HUES6 (cell line): ENCODE data around the gene CACNA1C.

Experiments
- H3K27ac ChIP-seq: 2 replicates; pipeline ENCODE4 v1.7.0; 2013; ENCODE audit warnings: low read depth, mild to moderate bottlenecking, low read length, inconsistent platforms
- H3K27me3 ChIP-seq: 2 replicates; pipeline ENCODE4 v1.6.1; 2013; ENCODE audit warnings: low read length; ENCODE audit not compliant: control insufficient read depth, insufficient read depth
- H3K36me3 ChIP-seq: 2 replicates; pipeline ENCODE4 v1.6.1; 2013; ENCODE audit warnings: low read length; ENCODE audit not compliant: control insufficient read depth, insufficient read depth
- H3K4me1 ChIP-seq: 2 replicates; pipeline ENCODE4 v1.6.1; 2013; ENCODE audit warnings: low read length; ENCODE audit not compliant: control insufficient read depth, insufficient read depth
- H3K4me3 ChIP-seq: 2 replicates; pipeline ENCODE4 v1.5.1; 2013; ENCODE audit warnings: low read depth, low read length
- H3K9ac ChIP-seq: one replicate; pipeline ENCODE4 v1.6.1; 2013; ENCODE audit warnings: mild to moderate bottlenecking, low read length
- H3K9me3 ChIP-seq: 2 replicates; pipeline ENCODE4 v1.6.1; 2013; ENCODE audit warnings: low read depth, low read length; ENCODE audit not compliant: control insufficient read depth, insufficient read depth

The CACNA1C gene

DNA sequence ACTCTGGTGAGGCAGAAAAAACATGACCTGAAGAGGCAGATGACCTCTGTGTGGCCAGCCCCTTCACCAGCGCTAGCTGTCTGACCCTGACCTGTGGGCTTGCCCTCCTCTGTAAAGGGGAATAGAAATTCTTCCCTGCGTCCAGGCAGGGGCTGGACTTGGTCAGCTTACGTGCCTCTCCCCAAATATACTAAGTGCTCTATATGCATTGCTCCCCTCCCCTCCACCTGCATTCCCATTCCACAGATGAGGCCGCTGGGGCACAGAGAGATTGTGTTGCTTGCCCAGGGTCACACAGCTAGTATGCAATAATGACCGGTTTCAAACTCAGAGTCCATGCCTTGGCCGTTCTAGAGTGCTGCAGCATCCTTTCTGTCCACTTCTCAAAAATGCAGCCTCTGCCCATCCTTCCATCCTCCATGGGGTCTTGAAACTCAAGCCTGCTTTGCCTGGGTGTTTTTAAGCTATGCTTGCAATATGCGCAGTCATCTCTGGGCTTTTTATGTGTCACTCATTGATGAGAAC lies 303.9 kb downstream of the CACNA1C start:
- Histone ChIP-seq H3K4me1 (peaks cover 7% of the 10 kb centered on the region; the same call in 1 of the 2 replicates), H3K4me3 (no peak overlapping the region), H3K27ac (no peak overlapping the region), H3K9ac (no peak overlapping the region), H3K27me3 (no peaks in the 10 kb centered on the region), H3K9me3 (no peaks in the 10 kb centered on the region), H3K36me3 (no peaks in the 10 kb centered on the region)

GRCh38 chr12:2358986-2359658 lies 306.3 kb downstream of the CACNA1C start:
- no peak overlapping the region for H3K27ac ChIP-seq
- H3K36me3 ChIP-seq: no peaks in the 10 kb centered on the region
- H3K4me3 ChIP-seq: no peak overlapping the region
- no peak overlapping the region for H3K9ac ChIP-seq
- no peaks in the 10 kb centered on the region for H3K27me3 ChIP-seq
- H3K4me1 ChIP-seq: peaks cover 7% of the 10 kb centered on the region; the same call in 1 of the 2 replicates
- H3K9me3 ChIP-seq: no peaks in the 10 kb centered on the region

DNA sequence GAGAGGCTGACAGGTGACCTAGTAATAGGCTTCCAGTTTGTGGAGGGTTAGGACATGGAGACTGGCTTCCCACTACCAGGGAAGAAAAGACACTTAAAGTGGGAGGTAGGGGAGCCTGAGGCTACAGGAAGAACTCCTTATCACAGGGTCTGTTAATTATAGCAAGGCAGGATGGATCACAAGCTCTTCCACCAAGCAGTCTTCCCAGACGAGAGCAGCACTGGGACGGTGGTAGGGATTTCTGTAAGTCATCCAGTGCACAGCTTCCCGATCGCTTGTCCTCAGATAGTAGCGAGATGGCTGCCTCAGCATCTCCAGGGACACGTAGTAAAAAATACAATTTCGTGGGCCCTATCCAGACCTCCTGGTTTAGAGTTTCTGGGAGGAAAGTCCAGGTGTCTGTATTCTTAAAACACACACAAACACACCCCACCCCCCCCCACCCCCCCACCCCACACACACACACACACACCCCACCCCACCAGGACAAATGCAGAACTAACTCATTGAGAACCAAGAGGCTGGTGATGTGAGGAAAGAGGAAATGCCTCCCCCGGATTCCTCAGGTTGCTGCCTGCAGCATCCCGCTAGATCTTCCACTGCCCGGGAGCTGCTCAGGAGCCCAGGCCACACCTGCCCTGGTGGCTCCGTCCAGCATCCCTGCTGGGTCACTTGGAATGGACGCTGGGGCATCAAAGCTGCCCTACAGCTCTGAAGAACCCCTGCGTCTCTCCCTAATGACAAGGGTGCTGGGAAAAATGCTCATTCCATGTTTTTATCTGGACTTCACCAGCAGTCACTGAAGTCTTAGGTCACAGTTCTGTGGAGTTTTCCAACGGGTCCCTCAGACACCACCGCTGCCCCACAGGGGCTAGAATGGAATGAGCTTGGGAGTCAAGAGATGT lies 307.2 kb downstream of the CACNA1C start:
- Histone ChIP-seq H3K9me3 (no peaks in the 10 kb centered on the region), H3K4me3 (no peak overlapping the region), H3K27ac (no peak overlapping the region), H3K36me3 (no peaks in the 10 kb centered on the region), H3K4me1 (peaks cover 11% of the 10 kb centered on the region; the same call in 1 of the 2 replicates), H3K27me3 (no peaks in the 10 kb centered on the region), H3K9ac (no peak overlapping the region)

DNA sequence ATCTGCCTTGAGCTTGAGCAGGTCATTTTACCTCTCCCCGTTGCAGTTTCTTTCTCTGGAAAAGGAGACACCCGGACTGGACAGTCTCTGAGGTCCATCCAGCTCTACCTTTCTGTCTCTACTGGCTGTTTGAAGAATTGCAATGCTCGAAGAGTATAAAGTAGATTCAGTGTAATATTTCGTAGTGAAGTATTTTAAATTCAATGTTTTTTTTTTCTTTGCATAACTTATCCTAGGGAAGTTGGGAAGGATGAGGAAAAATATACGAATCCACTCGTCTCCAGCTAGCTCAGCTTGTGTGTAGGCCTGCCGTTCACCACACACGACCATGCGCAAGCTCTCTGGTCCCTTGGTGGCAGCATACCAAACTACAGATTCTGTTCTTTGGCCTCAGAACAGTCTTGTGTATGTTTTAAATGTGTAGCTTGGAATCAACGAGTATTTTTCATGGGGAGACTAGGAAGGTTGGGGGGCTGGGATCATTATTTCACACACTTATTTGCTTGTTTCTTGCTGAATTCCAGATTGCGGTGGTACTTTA lies 307.9 kb downstream of the CACNA1C start:
- Histone ChIP-seq H3K4me3 (no peak overlapping the region), H3K27ac (no peak overlapping the region), H3K9ac (no peak overlapping the region), H3K27me3 (no peaks in the 10 kb centered on the region), H3K4me1 (peaks cover 11% of the 10 kb centered on the region; the same call in 1 of the 2 replicates), H3K36me3 (no peaks in the 10 kb centered on the region), H3K9me3 (no peaks in the 10 kb centered on the region)

GRCh38 chr12:2363836-2364609 lies 311.2 kb downstream of the CACNA1C start:
- H3K27ac ChIP-seq: no peak overlapping the region
- peaks cover 10% of the 10 kb centered on the region for H3K9me3 ChIP-seq
- no peak overlapping the region for H3K9ac ChIP-seq
- H3K4me3 ChIP-seq: no peak overlapping the region
- peaks cover 4% of the 10 kb centered on the region; the same call in 1 of the 2 replicates for H3K4me1 ChIP-seq
- H3K36me3 ChIP-seq: no peaks in the 10 kb centered on the region
- no peaks in the 10 kb centered on the region for H3K27me3 ChIP-seq

GRCh38 chr12:2364631-2365051 lies 311.9 kb downstream of the CACNA1C start:
- Histone ChIP-seq H3K9me3 (peaks cover 10% of the 10 kb centered on the region), H3K36me3 (no peaks in the 10 kb centered on the region), H3K27ac (no peak overlapping the region), H3K27me3 (no peaks in the 10 kb centered on the region), H3K9ac (no peak overlapping the region), H3K4me3 (no peak overlapping the region), H3K4me1 (peaks cover 4% of the 10 kb centered on the region; the same call in 1 of the 2 replicates)

DNA sequence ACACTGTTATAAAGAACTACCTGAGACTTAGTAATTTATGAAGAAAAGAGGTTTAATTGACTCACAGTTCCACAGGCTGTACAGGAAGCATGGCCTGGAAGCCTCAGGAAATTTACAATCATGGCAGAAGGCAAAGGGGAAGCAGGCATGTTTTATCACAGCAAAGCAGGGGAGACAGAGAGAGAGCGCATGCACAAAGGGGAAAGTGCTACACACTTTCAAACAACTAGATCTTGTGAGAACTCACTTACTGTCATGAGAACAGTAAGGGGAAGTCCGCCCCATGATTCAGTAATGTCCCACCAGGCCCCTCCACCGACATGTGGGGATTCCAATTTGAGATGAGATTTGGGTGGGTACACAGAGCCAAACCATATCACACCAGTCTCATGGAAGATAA lies 313.9 kb downstream of the CACNA1C start:
- H3K9ac ChIP-seq: no peak overlapping the region
- no peaks in the 10 kb centered on the region for H3K27me3 ChIP-seq
- peaks cover 4% of the 10 kb centered on the region; the same call in 1 of the 2 replicates for H3K4me1 ChIP-seq
- H3K4me3 ChIP-seq: no peak overlapping the region
- H3K9me3 ChIP-seq: peaks cover 10% of the 10 kb centered on the region
- H3K27ac ChIP-seq: no peak overlapping the region
- H3K36me3 ChIP-seq: no peaks in the 10 kb centered on the region

- no peaks in the 10 kb centered on the region for H3K36me3 ChIP-seq
- H3K27me3 ChIP-seq: peaks cover 4% of the 10 kb centered on the region; the same call in 1 of the 2 replicates
- H3K9me3 ChIP-seq: peaks cover 3% of the 10 kb centered on the region
- H3K4me1 ChIP-seq: peaks cover 8% of the 10 kb centered on the region
- no peak overlapping the region for H3K9ac ChIP-seq
- no peak overlapping the region for H3K4me3 ChIP-seq
- H3K27ac ChIP-seq: no peak overlapping the region
Measured at GRCh38 chr12:2372178-2372577, 319.4 kb downstream of the CACNA1C start.

GRCh38 chr12:2372735-2373134 lies 319.9 kb downstream of the CACNA1C start:
- no peak overlapping the region for H3K9ac ChIP-seq
- no peaks in the 10 kb centered on the region for H3K36me3 ChIP-seq
- peaks cover 11% of the 10 kb centered on the region for H3K4me1 ChIP-seq
- H3K9me3 ChIP-seq: no peaks in the 10 kb centered on the region
- no peak overlapping the region for H3K27ac ChIP-seq
- H3K4me3 ChIP-seq: no peak overlapping the region
- peaks cover 4% of the 10 kb centered on the region; the same call in 1 of the 2 replicates for H3K27me3 ChIP-seq

GRCh38 chr12:2373307-2373706 lies 320.5 kb downstream of the CACNA1C start:
- no peaks in the 10 kb centered on the region for H3K36me3 ChIP-seq
- H3K9me3 ChIP-seq: no peaks in the 10 kb centered on the region
- peaks cover 11% of the 10 kb centered on the region for H3K4me1 ChIP-seq
- H3K27me3 ChIP-seq: peaks cover 4% of the 10 kb centered on the region; the same call in 1 of the 2 replicates
- H3K27ac ChIP-seq: no peak overlapping the region
- H3K4me3 ChIP-seq: no peak overlapping the region
- no peak overlapping the region for H3K9ac ChIP-seq
